Measurements from ENCODE around the gene DMD. TPM values are rescaled to one million over a fixed set of nuclear protein-coding genes. Genes with fewer than 3 reads are reported as not detected.

Gene DMD
- total RNA-seq, 2 donors from 2014 or later, result 19.6 to 24.9 TPM

DNA sequence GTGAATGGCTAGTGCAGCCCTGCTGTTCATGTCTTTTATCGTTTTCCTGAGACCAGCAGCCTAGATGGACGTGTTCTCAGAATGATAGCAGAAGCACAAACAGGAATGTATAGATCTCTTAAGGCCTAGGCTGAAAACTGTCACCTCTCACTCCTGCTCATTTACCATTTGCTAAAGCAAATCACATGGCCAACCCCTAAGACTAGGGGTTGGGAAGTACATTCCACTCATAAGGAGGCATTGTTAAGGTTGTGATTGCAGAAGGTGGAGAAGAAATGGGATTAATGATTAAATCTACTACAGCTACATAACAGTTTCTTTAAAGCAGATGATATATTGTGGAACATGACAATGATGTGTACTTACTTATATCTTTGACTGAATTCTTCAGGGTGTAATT lies 1602.7 kb downstream of the DMD start:
- Mint-ChIP-seq H3K27ac (no peak overlapping the region), H3K9me3 (peaks cover 41% of the 10 kb centered on the region), H3K4me3 (no peak overlapping the region), H3K36me3 (ENCODE audit: low read depth) (no peaks in the 10 kb centered on the region), H3K27me3 (ENCODE audit: insufficient read depth) (no peaks in the 10 kb centered on the region), H3K4me1 (no peaks in the 10 kb centered on the region)
- TF ChIP-seq, protein P1, sequence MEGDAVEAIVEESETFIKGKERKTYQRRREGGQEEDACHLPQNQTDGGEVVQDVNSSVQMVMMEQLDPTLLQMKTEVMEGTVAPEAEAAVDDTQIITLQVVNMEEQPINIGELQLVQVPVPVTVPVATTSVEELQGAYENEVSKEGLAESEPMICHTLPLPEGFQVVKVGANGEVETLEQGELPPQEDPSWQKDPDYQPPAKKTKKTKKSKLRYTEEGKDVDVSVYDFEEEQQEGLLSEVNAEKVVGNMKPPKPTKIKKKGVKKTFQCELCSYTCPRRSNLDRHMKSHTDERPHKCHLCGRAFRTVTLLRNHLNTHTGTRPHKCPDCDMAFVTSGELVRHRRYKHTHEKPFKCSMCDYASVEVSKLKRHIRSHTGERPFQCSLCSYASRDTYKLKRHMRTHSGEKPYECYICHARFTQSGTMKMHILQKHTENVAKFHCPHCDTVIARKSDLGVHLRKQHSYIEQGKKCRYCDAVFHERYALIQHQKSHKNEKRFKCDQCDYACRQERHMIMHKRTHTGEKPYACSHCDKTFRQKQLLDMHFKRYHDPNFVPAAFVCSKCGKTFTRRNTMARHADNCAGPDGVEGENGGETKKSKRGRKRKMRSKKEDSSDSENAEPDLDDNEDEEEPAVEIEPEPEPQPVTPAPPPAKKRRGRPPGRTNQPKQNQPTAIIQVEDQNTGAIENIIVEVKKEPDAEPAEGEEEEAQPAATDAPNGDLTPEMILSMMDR (conservative IDR thresholded peaks at IDR 0.05), result no peak
- WGBS, 2 experiments (ENCODE audit: insufficient coverage in 1 of 2, insufficient read length in 1 of 2), result 100% methylated on average over 2 of the region's 2 CpGs; no CpG with 5 or more reads in 1 of the 2 experiments
- H3K36me3 ChIP-seq (ENCODE audit: control insufficient read depth, insufficient read depth, low read length), result no peaks in the 10 kb centered on the region
- no peak overlapping the region for H3K9ac ChIP-seq (ENCODE audit: extremely low read depth, low read length, poor library complexity, severe bottlenecking)
- H3K4me1 ChIP-seq (ENCODE audit: control insufficient read depth, insufficient read depth, low read length), result no peaks in the 10 kb centered on the region
- DNase-seq, result no peak
- H3K4me3 ChIP-seq (ENCODE audit: low read length), result no peak overlapping the region
- no peak overlapping the region for H3K27ac ChIP-seq (ENCODE audit: low read depth, low read length)
- no peaks in the 10 kb centered on the region for H3K9me3 ChIP-seq (ENCODE audit: control insufficient read depth, low read length)
- H3K27me3 ChIP-seq (ENCODE audit: control insufficient read depth, insufficient read depth, low read length, poor library complexity, severe bottlenecking), result no peaks in the 10 kb centered on the region

DNA sequence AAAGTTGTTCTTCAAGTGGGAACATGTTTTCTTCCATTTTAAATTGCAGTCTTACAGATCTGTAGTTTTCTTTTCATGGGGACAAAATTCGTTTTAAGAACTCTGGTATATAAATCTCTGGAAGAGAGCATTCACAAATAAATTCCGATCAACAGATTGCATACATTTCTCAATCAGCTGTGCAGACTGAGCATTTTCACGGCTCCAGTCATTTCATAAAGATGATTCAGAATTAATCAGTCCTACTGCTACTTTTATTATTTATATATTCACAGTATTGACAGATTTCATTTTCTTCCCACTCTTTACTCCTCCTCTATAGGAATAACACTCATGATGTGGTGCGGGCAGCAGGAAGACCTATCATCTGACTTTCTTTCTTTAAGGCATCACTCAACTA lies 1604.6 kb downstream of the DMD start:
- H3K4me3 Mint-ChIP-seq, result no peak overlapping the region
- H3K36me3 ChIP-seq (ENCODE audit: control insufficient read depth, insufficient read depth, low read length), result no peaks in the 10 kb centered on the region

DNA sequence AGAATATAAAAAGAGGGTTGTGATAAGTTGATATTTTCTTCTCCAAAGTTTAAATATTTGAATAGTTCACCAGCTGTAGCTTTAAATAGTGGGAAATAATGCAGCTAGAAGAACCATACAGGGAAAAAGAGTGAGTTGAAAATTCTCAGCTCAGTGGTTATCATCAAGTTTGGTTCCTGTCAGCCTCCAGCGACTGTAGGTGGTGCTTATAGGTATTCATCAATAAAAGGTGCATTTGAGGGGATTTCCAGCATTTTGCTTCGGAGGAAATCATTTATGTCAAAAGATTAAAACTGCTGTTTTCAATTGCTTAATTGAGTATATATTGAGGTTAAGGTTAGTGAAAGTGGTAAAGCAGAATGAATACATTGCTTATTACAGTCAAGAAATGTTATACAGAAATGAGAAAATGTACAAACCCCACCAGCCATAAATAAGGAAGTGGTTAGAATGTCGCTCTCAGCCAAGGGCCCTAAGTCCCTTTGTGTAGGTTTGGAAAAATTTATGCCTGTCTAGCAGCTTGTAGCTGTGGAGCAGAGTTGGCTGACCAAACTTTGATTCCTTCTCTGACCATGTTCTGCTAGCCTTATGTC lies 1606.6 kb downstream of the DMD start:
- DNase-seq, result no peak
- Histone ChIP-seq H3K36me3 (ENCODE audit: control insufficient read depth, insufficient read depth, low read length) (no peaks in the 10 kb centered on the region), H3K27me3 (ENCODE audit: control insufficient read depth, insufficient read depth, low read length, poor library complexity, severe bottlenecking) (no peaks in the 10 kb centered on the region), H3K9ac (ENCODE audit: extremely low read depth, low read length, poor library complexity, severe bottlenecking) (no peak overlapping the region), H3K27ac (ENCODE audit: low read depth, low read length) (no peak overlapping the region), H3K9me3 (ENCODE audit: control insufficient read depth, low read length) (no peaks in the 10 kb centered on the region), H3K4me1 (ENCODE audit: control insufficient read depth, insufficient read depth, low read length) (no peaks in the 10 kb centered on the region), H3K4me3 (ENCODE audit: low read length) (no peak overlapping the region)
- TF ChIP-seq, protein P1 (conservative IDR thresholded peaks at IDR 0.05), result no peak
- WGBS, 2 experiments (ENCODE audit: insufficient coverage in 1 of 2, insufficient read length in 1 of 2), result 93 to 100% methylated on average over 1 to 3 of the region's 3 CpGs
- no peaks in the 10 kb centered on the region for H3K27me3 Mint-ChIP-seq (ENCODE audit: insufficient read depth)
- H3K36me3 Mint-ChIP-seq (ENCODE audit: low read depth), result no peaks in the 10 kb centered on the region
- H3K27ac Mint-ChIP-seq, result no peak overlapping the region
- H3K4me3 Mint-ChIP-seq, result no peak overlapping the region
- no peaks in the 10 kb centered on the region for H3K4me1 Mint-ChIP-seq
- H3K9me3 Mint-ChIP-seq, result peaks cover 41% of the 10 kb centered on the region

More for the DNA sequence above, 1604.6 kb downstream of the DMD start:
- H3K36me3 Mint-ChIP-seq (ENCODE audit: low read depth), result no peaks in the 10 kb centered on the region
- no peaks in the 10 kb centered on the region for H3K27me3 Mint-ChIP-seq (ENCODE audit: insufficient read depth)
- Histone ChIP-seq H3K9me3 (ENCODE audit: control insufficient read depth, low read length) (no peaks in the 10 kb centered on the region), H3K27me3 (ENCODE audit: control insufficient read depth, insufficient read depth, low read length, poor library complexity, severe bottlenecking) (no peaks in the 10 kb centered on the region), H3K9ac (ENCODE audit: extremely low read depth, low read length, poor library complexity, severe bottlenecking) (no peak overlapping the region), H3K4me3 (ENCODE audit: low read length) (no peak overlapping the region), H3K4me1 (ENCODE audit: control insufficient read depth, insufficient read depth, low read length) (no peaks in the 10 kb centered on the region), H3K27ac (ENCODE audit: low read depth, low read length) (no peak overlapping the region)
- H3K27ac Mint-ChIP-seq, result no peak overlapping the region
- no peaks in the 10 kb centered on the region for H3K4me1 Mint-ChIP-seq
- DNase-seq, result no peak
- peaks cover 38% of the 10 kb centered on the region for H3K9me3 Mint-ChIP-seq
- 89 to 92% methylated on average over 2 to 4 of the region's 4 CpGs for WGBS, 2 experiments (ENCODE audit: insufficient coverage in 1 of 2, insufficient read length in 1 of 2)
- TF ChIP-seq, protein P1 (conservative IDR thresholded peaks at IDR 0.05), result no peak
